ENCODE data around the gene VAV2.

Gene VAV2

DNA sequence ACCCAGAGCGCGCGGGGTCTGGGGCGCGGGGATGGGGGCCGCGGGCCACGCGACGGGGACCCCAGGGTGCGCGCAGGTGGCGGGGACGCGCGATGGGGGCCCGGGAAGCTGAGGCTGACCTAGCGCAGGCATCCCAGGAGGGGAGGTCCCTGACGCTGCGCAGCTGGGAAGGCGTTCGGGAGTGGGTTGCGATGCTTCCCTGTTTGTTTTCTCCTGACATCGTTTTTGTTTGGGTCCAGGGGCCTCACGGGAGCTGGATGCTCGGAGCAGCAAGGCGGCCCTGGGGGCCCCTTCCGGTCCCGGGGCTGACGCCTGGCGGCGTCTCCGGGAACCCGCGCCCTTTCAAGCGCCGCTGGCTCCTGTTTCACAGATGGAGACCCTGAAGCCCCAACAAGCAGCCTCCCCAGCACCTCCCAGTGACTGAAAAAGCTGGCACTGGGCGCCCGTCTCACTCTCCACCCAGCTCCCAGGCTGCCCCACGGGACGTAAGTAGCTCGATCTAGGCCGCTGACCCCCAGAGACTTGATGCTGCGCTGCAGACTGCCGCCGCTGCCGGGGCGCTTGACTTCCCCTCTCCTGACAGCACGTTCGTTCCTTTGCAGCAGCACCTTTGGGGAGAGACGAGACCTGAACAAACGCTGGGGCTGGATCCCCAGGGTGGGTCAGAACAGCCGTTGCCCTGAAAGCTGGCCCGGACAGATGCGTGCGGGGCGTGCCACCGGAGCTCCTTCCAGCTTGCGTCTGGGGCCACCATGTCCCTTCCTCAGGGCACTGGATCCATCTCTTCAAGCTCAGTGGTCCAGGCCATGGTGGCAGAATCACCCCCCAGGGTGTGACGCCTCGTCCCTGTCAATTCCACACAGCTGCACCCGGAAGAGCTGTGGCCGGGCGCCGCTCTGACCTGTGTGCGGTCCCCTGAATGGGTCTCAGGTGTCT lies 33.8 kb upstream of the VAV2 start:
- TF ChIP-seq CTCF (IDR thresholded peaks at IDR 0.05), result 0 out of 2 replicates have a peak, but pooled peaks have one; percentile 18

GRCh38 chr9:134024828-134025605 lies 32.9 kb upstream of the VAV2 start, which contains the start of gene BRD3OS:
Gene BRD3OS (plus strand): TSS chr9:134025481. CDS start chr9:134026748, 1,267 bp downstream.
- no peak for TF ChIP-seq CTCF (IDR thresholded peaks at IDR 0.05)

- TF ChIP-seq CTCF (IDR thresholded peaks at IDR 0.05), result no peak
Measured at GRCh38 chr9:134024214-134024792, 32.2 kb upstream of the VAV2 start.

DNA sequence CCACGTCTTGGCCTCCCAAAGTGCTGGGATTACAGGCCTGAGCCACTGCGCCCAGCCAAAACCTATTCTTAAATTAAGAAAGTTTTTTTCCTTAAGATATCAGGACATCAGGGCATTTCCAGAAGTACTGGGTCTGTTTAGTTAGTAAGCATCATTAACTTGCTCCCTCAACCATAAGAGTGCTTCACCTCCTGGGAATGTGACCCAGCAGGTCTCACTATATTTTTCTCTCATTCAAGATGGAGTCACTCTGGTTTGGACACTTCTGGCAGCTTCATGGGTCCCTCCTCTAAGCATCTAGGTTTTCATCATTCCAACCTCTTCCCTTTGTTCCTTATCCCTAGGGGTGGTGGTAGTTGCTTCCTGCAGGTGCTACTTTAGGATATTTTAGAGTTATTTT lies 22.8 kb upstream of the VAV2 start:
- no peak for TF ChIP-seq CTCF (IDR thresholded peaks at IDR 0.05)

DNA sequence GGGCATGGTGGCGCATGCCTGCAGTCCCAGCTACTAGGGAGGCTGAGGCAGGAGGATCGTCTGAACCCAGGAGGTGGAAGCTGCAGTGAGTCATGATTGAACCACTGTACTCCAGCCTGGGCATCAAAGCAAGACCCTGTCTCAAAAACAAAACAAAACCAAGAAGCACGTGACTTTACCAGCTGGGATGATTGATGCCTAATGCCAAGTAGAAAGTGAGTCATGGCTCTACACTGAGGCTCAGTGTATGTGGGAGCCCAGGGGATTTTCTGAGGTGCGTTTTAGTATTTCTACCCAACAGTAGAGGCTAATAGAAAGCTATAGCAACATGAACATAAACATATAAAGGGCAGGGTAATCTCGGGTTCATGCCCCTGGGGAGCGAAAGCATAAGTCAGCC lies 19.3 kb upstream of the VAV2 start:
- TF ChIP-seq CTCF (IDR thresholded peaks at IDR 0.05), result no peak

DNA sequence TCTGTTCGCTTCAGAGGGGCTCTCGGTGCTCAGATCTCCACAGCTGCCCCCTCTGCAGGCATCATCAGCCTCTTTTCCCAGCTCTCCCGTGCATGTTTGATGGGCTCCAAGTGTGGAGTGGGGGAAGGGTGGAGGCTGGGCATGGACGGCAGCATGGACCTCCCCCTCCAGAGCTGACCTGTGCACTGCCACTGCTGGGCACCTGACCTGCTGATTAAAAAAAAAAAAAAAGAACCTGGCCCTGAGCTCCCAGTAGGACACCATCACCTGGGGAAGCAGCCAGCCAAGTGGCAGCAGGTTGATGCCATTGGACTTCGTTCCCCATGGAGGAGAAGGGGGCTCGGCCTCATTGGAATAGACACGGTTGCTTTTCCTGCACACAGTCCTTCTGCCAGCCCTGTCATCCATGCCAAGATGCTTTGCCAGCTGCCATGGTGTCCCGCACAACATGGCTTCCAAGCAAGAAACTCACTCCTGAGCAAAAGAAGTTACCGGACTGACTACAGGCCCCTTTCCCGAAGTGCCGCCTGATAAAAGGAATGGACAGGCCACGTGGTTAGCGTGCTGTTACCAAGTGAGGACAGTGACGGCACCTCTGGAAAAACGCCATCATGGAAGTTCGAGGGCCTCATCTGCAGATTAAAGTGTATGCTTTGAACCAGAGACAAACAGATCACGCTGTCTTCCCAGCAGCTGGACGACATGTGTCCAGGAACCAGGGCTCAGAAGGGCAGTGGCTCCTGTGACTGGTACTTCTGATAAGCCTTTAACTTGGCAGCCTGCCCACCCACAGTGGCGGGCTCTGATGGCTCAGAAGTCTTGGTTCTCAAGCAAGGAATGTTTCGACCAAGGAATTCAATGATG lies 18.4 kb upstream of the VAV2 start:
- TF ChIP-seq CTCF (IDR thresholded peaks at IDR 0.05), result no peak
